Measurements from ENCODE around the gene FUBP1.

- no peak for TF ChIP-seq CTCF (IDR thresholded peaks at IDR 0.05; ENCODE audit: insufficient read depth, low read depth, low read length)
- no peak for TF ChIP-seq EZH2 (IDR thresholded peaks at IDR 0.05; ENCODE audit: insufficient read depth, low read length)
Observed at GRCh38 chr1:77970192-77970591, 8.7 kb downstream of the FUBP1 start.
